HG02588 (cell line): ENCODE results near the gene CPSF3.
A peak's percentile ranks its signal among the peaks of the same experiment; 100 is the strongest.

Source experiments
- ATAC-seq: cut with Tn5 transposase; IDR thresholded peaks from one replicate; pipeline ENCODE4 v1.9.1; 2021; ENCODE audit warnings: mild to moderate bottlenecking, moderate library complexity; ENCODE audit not compliant: unreplicated experiment

CPSF3 gene

GRCh38 chr2:9462886-9463697, 39.6 kb downstream of the CPSF3 start:
- no peak for ATAC-seq

- ATAC-seq: no peak
Measured at GRCh38 chr2:9463698-9464034, 40.2 kb downstream of the CPSF3 start.

GRCh38 chr2:9465170-9465569, 41.7 kb downstream of the CPSF3 start:
- no peak for ATAC-seq

- ATAC-seq: no peak
Measured at GRCh38 chr2:9466147-9466683, 42.8 kb downstream of the CPSF3 start.

- no peak for ATAC-seq
Measured at GRCh38 chr2:9467687-9468086, 44.2 kb downstream of the CPSF3 start.

GRCh38 chr2:9471206-9471605, 47.8 kb downstream of the CPSF3 start:
- no peak for ATAC-seq

GRCh38 chr2:9472511-9472910, 49.1 kb downstream of the CPSF3 start:
- no peak for ATAC-seq

GRCh38 chr2:9473308-9473984, 50.0 kb downstream of the CPSF3 start:
- ATAC-seq: no peak

GRCh38 chr2:9473985-9474360, 50.5 kb downstream of the CPSF3 start:
- ATAC-seq: peak; percentile 30

- ATAC-seq: peak; percentile 77
Measured at GRCh38 chr2:9474361-9475057, 51.1 kb downstream of the CPSF3 start, which contains the start of gene IAH1. IAH1 (plus strand) TSS chr2:9474551; CDS start chr2:9474567, 16 bp downstream.

- no peak for ATAC-seq
Measured at GRCh38 chr2:9477914-9478313, 54.5 kb downstream of the CPSF3 start.

GRCh38 chr2:9478526-9478925, 55.1 kb downstream of the CPSF3 start:
- no peak for ATAC-seq

- ATAC-seq: no peak
Measured at GRCh38 chr2:9480157-9480556, 56.7 kb downstream of the CPSF3 start.

GRCh38 chr2:9483107-9483506, 59.7 kb downstream of the CPSF3 start:
- no peak for ATAC-seq

GRCh38 chr2:9484533-9484932, 61.1 kb downstream of the CPSF3 start:
- no peak for ATAC-seq

GRCh38 chr2:9488583-9489547, 65.4 kb downstream of the CPSF3 start:
- no peak for ATAC-seq

GRCh38 chr2:9490789-9491188, 67.3 kb downstream of the CPSF3 start:
- ATAC-seq: no peak

- ATAC-seq: no peak
Measured at GRCh38 chr2:9492927-9493326, 69.5 kb downstream of the CPSF3 start.

- no peak for ATAC-seq
Measured at GRCh38 chr2:9493478-9493877, 70.0 kb downstream of the CPSF3 start.

GRCh38 chr2:9494081-9494480, 70.6 kb downstream of the CPSF3 start:
- ATAC-seq: no peak
